ENCODE results near the gene NCAPH2. TPM values are rescaled to one million over a fixed set of nuclear protein-coding genes. Genes with fewer than 3 reads are reported as not detected.

The NCAPH2 gene
- total and polyA plus RNA-seq, 2 of the 8 experiments (the other 6 are each of a cell fraction or from before 2014, with no cell fraction given): 62.2 to 81.6 TPM

DNA sequence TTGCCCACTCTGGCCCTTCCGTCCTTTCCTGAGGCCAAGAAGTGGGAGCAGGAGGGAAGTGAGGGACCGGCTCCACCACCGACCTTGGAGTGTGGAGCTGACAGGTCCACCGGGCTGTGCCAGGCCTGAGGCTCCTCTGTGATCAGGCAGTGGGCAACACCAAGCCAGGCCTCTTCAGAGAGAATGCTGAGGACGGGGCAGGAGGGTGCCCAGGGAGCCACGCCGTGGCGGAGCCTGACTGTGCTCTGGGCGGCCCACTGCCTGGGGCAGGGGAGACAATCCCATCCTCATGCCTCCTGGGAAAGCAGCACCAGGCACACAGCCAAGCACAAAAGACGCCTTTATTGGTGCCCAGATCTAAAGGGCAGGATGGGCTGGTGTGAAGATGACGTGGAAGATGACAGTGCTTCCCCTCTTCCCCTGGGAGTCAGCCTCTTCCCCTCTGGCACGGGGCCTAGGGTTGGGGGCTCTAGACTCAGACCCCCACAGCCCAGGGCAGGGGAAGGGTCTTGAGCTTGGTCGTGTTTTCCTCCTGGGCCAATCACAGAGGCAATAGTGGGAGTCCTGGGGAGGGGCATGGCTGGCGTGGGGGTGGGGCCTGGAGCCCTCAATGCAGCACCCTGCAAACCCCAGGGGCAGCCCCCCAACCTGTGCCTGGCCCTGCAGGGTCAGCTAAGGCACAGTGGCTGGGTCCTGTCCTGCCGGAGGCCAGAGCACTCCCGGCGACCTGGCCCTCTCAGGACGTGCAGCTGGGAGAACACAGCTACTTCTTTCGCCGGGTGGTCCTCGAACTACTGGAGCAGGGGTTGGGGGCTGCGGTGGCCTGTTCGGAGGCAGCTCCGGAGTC is 5.2 kb upstream of the NCAPH2 start:
- Histone ChIP-seq H3K18ac (ENCODE audit: extremely low read depth, low read length) (no peak overlapping the region), H4K8ac (ENCODE audit: extremely low read depth, insufficient read depth, low read length) (no peak overlapping the region; the same call in 1 of the 2 replicates), H4K91ac (replicated peaks; ENCODE audit: insufficient read length, low read length) (no peak overlapping the region), H2BK120ac (replicated peaks; ENCODE audit: low read depth, low read length) (no peak overlapping the region), H2BK20ac (ENCODE audit: low read length) (no peak overlapping the region), H3K4ac (replicated peaks; ENCODE audit: insufficient read length, low read depth, low read length) (no peak overlapping the region), H2BK5ac (ENCODE audit: low read depth, low read length) (no peak overlapping the region), H3K56ac (replicated peaks; ENCODE audit: insufficient read length, low read depth, low read length) (no peak overlapping the region), H3K27me3 (replicated peaks in 1 of 4; ENCODE audit: control insufficient read depth in 3 of 4, extremely low read depth in 1 of 4, insufficient read depth in 3 of 4, low read length in 3 of 4) (no peaks in the 10 kb centered on the region), H3K23ac (ENCODE audit: insufficient read length) (no peak overlapping the region), H3K9me3 (ENCODE audit: insufficient read depth in 2 of 2, low read depth in 1 of 2, low read length in 1 of 2) (no peaks in the 10 kb centered on the region), H2BK15ac (ENCODE audit: low read length) (no peak overlapping the region), H2AK5ac (ENCODE audit: low read depth, low read length) (no peak overlapping the region), H4K5ac (ENCODE audit: insufficient read length, low read depth, low read length) (no peak overlapping the region), H3K36me3 (ENCODE audit: control insufficient read depth in 2 of 4, insufficient read depth in 4 of 4, low read length in 3 of 4) (peaks cover 0 to 15% (median 0%) of the 10 kb centered on the region in 4 experiments; a peak in 2 of 8 replicates), H3K9ac (replicated peaks in 1 of 4; ENCODE audit: extremely low read depth in 1 of 4, low read depth in 3 of 4, low read length in 3 of 4) (no peak overlapping the region), H2BK12ac (ENCODE audit: low read depth, low read length) (no peak overlapping the region), H3K79me2 (ENCODE audit: control insufficient read depth in 1 of 2, insufficient read depth in 2 of 2, low read length in 2 of 2) (no peaks in the 10 kb centered on the region), H3K14ac (ENCODE audit: insufficient read length) (no peak overlapping the region), H3K4me3 (ENCODE audit: extremely low read depth in 1 of 4, insufficient read depth in 2 of 4, low read depth in 3 of 4, low read length in 4 of 4) (no peak overlapping the region), H3K23me2 (ENCODE audit: low read depth, low read length) (peaks cover 7% of the 10 kb centered on the region; the same call in 1 of the 2 replicates), H3K79me1 (ENCODE audit: low read depth, low read length) (peaks cover 3% of the 10 kb centered on the region; the same call in 1 of the 2 replicates), H3K4me1 (replicated peaks in 1 of 4; ENCODE audit: control insufficient read depth in 3 of 4, insufficient read depth in 4 of 4, low read length in 3 of 4) (peaks cover 0 to 8% (median 4%) of the 10 kb centered on the region in 4 experiments; a peak in 5 of 7 replicates), H3K27ac (ENCODE audit: low read depth, low read length) (no peak overlapping the region), H2AFZ (ENCODE audit: low read length) (no peak overlapping the region), H4K20me1 (replicated peaks in 1 of 2; ENCODE audit: control insufficient read depth in 1 of 2, insufficient read depth in 2 of 2, low read length in 2 of 2) (peaks cover 0 to 13% of the 10 kb centered on the region in 2 experiments), H3K4me2 (ENCODE audit: insufficient read depth in 1 of 2, low read depth in 2 of 2, low read length in 2 of 2) (no peak overlapping the region)
- ChIA-PET POLR2A (ENCODE audit: partially characterized antibody) (interaction anchor here (1.1 to 3.4 kb wide), 2 partner anchors 12 to 18 kb away, joined by 3 to 21 read pairs; no protein-coding TSS in a partner anchor), CTCF (ENCODE audit: partially characterized antibody) (interaction anchor here (0.7 to 2.7 kb wide), 11 partner anchors 11 to 189 kb away, joined by 3 to 11 read pairs (median 3); partner anchors contain the start of gene MIOX)
- FAIRE-seq: no peak
- 90% methylated on average over 24 of the region's 24 CpGs; no CpG with 5 or more reads in 1 of the 2 experiments for WGBS, 2 experiments (ENCODE audit: extremely low coverage in 1 of 2, insufficient coverage in 1 of 2, insufficient read length in 1 of 2, insufficient replicate concordance in 2 of 2, low coverage in 1 of 2, low lambda C conversion rate in 2 of 2, missing lambda C conversion rate in 1 of 2)
- no peak for DNase-seq (ENCODE audit: low read depth in 1 of 2, low spot score in 2 of 2)
- TF ChIP-seq, protein P1, sequence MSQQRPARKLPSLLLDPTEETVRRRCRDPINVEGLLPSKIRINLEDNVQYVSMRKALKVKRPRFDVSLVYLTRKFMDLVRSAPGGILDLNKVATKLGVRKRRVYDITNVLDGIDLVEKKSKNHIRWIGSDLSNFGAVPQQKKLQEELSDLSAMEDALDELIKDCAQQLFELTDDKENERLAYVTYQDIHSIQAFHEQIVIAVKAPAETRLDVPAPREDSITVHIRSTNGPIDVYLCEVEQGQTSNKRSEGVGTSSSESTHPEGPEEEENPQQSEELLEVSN (IDR thresholded peaks at IDR 0.05): no peak
- TF ChIP-seq POU5F1 (IDR thresholded peaks at IDR 0.05; ENCODE audit: low read depth, low read length) (no peak), EGR1 (IDR thresholded peaks at IDR 0.05; ENCODE audit: borderline replicate concordance, low read depth, low read length) (no peak), CHD1 (IDR thresholded peaks at IDR 0.05; ENCODE audit: low read depth, low read length) (no peak), EZH2 (IDR thresholded peaks at IDR 0.05; ENCODE audit: low read depth, low read length, severe bottlenecking) (no peak), HDAC2 (IDR thresholded peaks at IDR 0.05; ENCODE audit: borderline replicate concordance in 1 of 2, low read depth in 2 of 2, low read length in 2 of 2) (no peak), MAFK (IDR thresholded peaks at IDR 0.05; ENCODE audit: low read depth, low read length) (no peak), CTBP2 (IDR thresholded peaks at IDR 0.05; ENCODE audit: borderline replicate concordance, insufficient read depth, insufficient read length, low read length) (no peak), SP1 (IDR thresholded peaks at IDR 0.05; ENCODE audit: low read depth, low read length) (no peak), CBX8 (IDR thresholded peaks at IDR 0.05; ENCODE audit: borderline replicate concordance, low read depth, low read length) (no peak)

Measured in H1 (cell line).